Panc1 (cell line): Measurements from ENCODE around the gene NR6A1.

ENCODE experiments used
- POLR2AphosphoS5 ChIP-seq: IDR thresholded peaks from 2 replicates; pipeline ENCODE4 v1.6.1; 2012; ENCODE audit warnings: mild to moderate bottlenecking, low read depth, low read length, moderate library complexity
- SIN3A ChIP-seq: IDR thresholded peaks from 2 replicates; pipeline ENCODE4 v1.6.1; 2012; ENCODE audit warnings: low read depth, mild to moderate bottlenecking, low read length, moderate library complexity, borderline replicate concordance; ENCODE audit not compliant: insufficient read depth
- TCF7L2 ChIP-seq: IDR thresholded peaks from 2 replicates; pipeline ENCODE4 v1.6.1; 2011; ENCODE audit warnings: mild to moderate bottlenecking, low read depth, low read length, inconsistent platforms
- TF ChIP-seq, protein P1 (sequence below): fragments of 450-650 bp; IDR thresholded peaks from 2 replicates; pipeline ENCODE4 v1.5.1; 2017; ENCODE audit warnings: mild to moderate bottlenecking
- TF ChIP-seq, protein P2 (sequence below), 2 experiments: IDR thresholded peaks; 2 replicates each; pipeline ENCODE4 v1.6.1; 2011 to 2012; ENCODE audit warnings: low read depth in 2 of 2, control low read depth in 1 of 2, low read length in 1 of 2, mild to moderate bottlenecking in 1 of 2, moderate library complexity in 1 of 2; ENCODE audit not compliant: insufficient read depth in 1 of 2

DNA sequence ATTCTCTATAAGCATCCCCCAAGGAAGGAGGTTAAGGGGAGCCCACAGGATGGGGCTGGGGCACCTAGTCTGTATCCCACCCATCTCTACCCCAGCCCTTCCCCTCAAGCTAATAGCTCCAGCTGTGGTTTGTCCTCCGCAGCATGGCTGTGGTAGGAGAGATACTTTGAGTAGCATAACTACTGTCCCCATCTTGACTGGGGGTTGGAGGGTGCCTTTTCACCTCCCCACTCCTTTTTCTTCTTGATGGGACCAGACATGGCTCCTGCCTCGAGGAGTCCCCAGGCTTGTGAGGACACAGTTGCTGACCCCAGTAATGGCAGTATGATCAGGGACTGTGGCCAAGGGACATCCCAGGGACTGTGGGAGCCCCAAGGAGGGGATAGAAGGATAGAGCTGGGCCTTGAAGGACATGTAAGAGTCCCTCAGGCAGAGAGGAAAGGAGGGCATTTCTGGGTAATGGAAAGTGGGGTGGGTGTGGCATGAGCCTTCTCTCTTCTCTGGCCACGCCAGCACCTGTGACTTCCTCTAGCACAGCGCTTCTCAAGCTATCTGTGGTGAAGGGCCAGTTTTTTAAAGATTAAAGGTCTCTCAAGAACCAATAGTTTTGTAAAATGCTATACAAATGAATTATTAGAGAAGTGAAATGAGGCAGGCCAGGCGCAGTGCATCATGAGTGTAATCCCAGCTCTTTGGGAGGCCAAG, 19.8 kb upstream of the NR6A1 start:
- TF ChIP-seq, protein P1, sequence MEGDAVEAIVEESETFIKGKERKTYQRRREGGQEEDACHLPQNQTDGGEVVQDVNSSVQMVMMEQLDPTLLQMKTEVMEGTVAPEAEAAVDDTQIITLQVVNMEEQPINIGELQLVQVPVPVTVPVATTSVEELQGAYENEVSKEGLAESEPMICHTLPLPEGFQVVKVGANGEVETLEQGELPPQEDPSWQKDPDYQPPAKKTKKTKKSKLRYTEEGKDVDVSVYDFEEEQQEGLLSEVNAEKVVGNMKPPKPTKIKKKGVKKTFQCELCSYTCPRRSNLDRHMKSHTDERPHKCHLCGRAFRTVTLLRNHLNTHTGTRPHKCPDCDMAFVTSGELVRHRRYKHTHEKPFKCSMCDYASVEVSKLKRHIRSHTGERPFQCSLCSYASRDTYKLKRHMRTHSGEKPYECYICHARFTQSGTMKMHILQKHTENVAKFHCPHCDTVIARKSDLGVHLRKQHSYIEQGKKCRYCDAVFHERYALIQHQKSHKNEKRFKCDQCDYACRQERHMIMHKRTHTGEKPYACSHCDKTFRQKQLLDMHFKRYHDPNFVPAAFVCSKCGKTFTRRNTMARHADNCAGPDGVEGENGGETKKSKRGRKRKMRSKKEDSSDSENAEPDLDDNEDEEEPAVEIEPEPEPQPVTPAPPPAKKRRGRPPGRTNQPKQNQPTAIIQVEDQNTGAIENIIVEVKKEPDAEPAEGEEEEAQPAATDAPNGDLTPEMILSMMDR = no peak
- no peak for TF ChIP-seq POLR2AphosphoS5
- no peak for TF ChIP-seq SIN3A
- TF ChIP-seq, protein P2, sequence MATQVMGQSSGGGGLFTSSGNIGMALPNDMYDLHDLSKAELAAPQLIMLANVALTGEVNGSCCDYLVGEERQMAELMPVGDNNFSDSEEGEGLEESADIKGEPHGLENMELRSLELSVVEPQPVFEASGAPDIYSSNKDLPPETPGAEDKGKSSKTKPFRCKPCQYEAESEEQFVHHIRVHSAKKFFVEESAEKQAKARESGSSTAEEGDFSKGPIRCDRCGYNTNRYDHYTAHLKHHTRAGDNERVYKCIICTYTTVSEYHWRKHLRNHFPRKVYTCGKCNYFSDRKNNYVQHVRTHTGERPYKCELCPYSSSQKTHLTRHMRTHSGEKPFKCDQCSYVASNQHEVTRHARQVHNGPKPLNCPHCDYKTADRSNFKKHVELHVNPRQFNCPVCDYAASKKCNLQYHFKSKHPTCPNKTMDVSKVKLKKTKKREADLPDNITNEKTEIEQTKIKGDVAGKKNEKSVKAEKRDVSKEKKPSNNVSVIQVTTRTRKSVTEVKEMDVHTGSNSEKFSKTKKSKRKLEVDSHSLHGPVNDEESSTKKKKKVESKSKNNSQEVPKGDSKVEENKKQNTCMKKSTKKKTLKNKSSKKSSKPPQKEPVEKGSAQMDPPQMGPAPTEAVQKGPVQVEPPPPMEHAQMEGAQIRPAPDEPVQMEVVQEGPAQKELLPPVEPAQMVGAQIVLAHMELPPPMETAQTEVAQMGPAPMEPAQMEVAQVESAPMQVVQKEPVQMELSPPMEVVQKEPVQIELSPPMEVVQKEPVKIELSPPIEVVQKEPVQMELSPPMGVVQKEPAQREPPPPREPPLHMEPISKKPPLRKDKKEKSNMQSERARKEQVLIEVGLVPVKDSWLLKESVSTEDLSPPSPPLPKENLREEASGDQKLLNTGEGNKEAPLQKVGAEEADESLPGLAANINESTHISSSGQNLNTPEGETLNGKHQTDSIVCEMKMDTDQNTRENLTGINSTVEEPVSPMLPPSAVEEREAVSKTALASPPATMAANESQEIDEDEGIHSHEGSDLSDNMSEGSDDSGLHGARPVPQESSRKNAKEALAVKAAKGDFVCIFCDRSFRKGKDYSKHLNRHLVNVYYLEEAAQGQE (IDR thresholded peaks at IDR 0.05; ENCODE audit: insufficient read depth in 1 of 2, low read depth in 2 of 2, low read length in 1 of 2) = no peak
- TF ChIP-seq TCF7L2 = no peak
